CD4-positive, alpha-beta memory T cell (primary cell): ENCODE data around the gene COL11A1. TPM values are rescaled to one million over a fixed set of nuclear protein-coding genes. Genes with fewer than 3 reads are reported as not detected.
"Not testable (repeated sequence)": the region's sequence is repeated elsewhere in the genome, so short reads cannot be mapped to it uniquely, and the experiment has no call there.

Experiments
- CTCF ChIA-PET: fragments of 350-600 bp; sonication (Branson Sonifier 250); formaldehyde crosslinking; loops from one replicate; lab custom pipeline; 2021; ENCODE audit warnings: inconsistent platforms; ENCODE audit not compliant: partially characterized antibody; lab: Charles Lee
- POLR2A ChIA-PET: fragments of 350-600 bp; sonication (Branson Sonifier 250); formaldehyde crosslinking; loops from one replicate; lab custom pipeline; 2021; ENCODE audit not compliant: partially characterized antibody; lab: Charles Lee
- DNase-seq, 5 donors: peaks; one replicate each; pipeline versions ENCODE4 v3.0.0 to v3.0.0-alpha.2; 2020 to 2022; ENCODE audit warnings: mixed read lengths in 1 of 5
- H3K27ac ChIP-seq: one replicate; pipeline ENCODE4 v1.7.0; 2013; ENCODE audit warnings: low read depth, low read length
- H3K27me3 ChIP-seq: 2 replicates; pipeline ENCODE4 v1.7.0; 2013; ENCODE audit warnings: mild to moderate bottlenecking, low read length, moderate library complexity; ENCODE audit not compliant: insufficient read depth
- H3K36me3 ChIP-seq: 2 replicates; pipeline ENCODE4 v1.7.0; 2013; ENCODE audit warnings: mild to moderate bottlenecking, low read length, moderate library complexity; ENCODE audit not compliant: insufficient read depth
- H3K4me1 ChIP-seq: 2 replicates; pipeline ENCODE4 v1.7.0; 2013; ENCODE audit warnings: mild to moderate bottlenecking, low read length, moderate library complexity; ENCODE audit not compliant: insufficient read depth
- H3K4me3 ChIP-seq, 2 donors: one replicate each; pipeline ENCODE4 v1.7.0; 2013; ENCODE audit warnings: low read length in 2 of 2, mild to moderate bottlenecking in 1 of 2
- H3K9me3 ChIP-seq, 2 donors: one replicate each; pipeline ENCODE4 v1.7.0; 2013; ENCODE audit warnings: low read length in 2 of 2, control low read depth in 1 of 2; ENCODE audit not compliant: control insufficient read depth in 1 of 2
- H3K27ac Mint-ChIP-seq, 7 donors: one replicate each; pipeline ENCODE4 v1.8.0; 2020 to 2021; ENCODE audit warnings: mixed read lengths in 7 of 7, mild to moderate bottlenecking in 6 of 7, inconsistent platforms in 3 of 7, moderate library complexity in 3 of 7
- H3K27me3 Mint-ChIP-seq, 2 donors: one replicate each; pipeline ENCODE4 v1.8.0; 2020 to 2021; ENCODE audit warnings: mixed read lengths in 2 of 2
- H3K36me3 Mint-ChIP-seq, 2 donors: one replicate each; pipeline ENCODE4 v1.8.0; 2020 to 2021; ENCODE audit warnings: mixed read lengths in 2 of 2, inconsistent platforms in 1 of 2, mild to moderate bottlenecking in 1 of 2
- H3K4me1 Mint-ChIP-seq, 4 donors: one replicate each; pipeline ENCODE4 v1.8.0; 2020 to 2021; ENCODE audit warnings: mixed read lengths in 4 of 4, mild to moderate bottlenecking in 1 of 4
- H3K4me3 Mint-ChIP-seq, 8 donors: one replicate each; pipeline ENCODE4 v1.8.0; 2020 to 2021; ENCODE audit warnings: mixed read lengths in 8 of 8, mild to moderate bottlenecking in 7 of 8, moderate library complexity in 6 of 8, inconsistent platforms in 3 of 8
- H3K9me3 Mint-ChIP-seq, 8 donors: one replicate each; pipeline ENCODE4 v1.8.0; 2020 to 2021; ENCODE audit warnings: mixed read lengths in 8 of 8, mild to moderate bottlenecking in 5 of 8, inconsistent platforms in 3 of 8, moderate library complexity in 1 of 8
- intact Hi-C: fragments of 100-400 bp; cut with micrococcal nuclease; formaldehyde crosslinking; loops from one replicate; pipeline ENCODE4 v1.15.1; 2023
- polyA plus RNA-seq, 2 donors: library from polyadenylated mRNA; unstranded; fragments of 300-500 nt; fragmentation: Illumina TruSeq; gene quantifications; one replicate each; pipeline ENCODE4 v1.2.3, GENCODE V29; 2021
- total RNA-seq, 2 experiments: library from RNA; stranded (reverse); gene quantifications; one replicate each; pipeline ENCODE4 v1.2.3, GENCODE V29; 2021

The COL11A1 gene
- total and polyA plus RNA-seq, 4 experiments from 2014 or later: not detected

DNA sequence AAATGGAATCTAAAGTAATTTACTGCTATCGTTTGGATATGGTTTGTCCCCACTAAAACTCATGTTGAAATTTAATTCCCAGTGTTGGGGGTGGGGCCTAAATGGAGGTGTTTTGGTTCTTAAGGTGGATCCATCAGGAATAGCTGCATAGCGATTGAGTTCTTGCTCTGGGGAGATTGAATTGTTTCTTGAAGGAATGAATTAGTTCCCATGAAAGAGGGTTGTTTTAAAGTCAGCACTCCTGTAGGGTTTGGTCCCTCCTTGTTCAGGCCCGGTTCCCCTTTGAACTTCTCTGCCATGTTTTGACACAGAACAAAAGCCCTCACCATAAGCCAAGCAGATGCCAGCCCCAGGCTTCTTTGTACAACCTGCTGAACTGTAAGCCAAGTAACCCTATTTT lies 170.9 kb downstream of the COL11A1 start:
- Mint-ChIP-seq H3K27ac (no peak overlapping the region), H3K36me3 (no peaks in the 10 kb centered on the region)
- no peak overlapping the region for H3K27ac ChIP-seq

DNA sequence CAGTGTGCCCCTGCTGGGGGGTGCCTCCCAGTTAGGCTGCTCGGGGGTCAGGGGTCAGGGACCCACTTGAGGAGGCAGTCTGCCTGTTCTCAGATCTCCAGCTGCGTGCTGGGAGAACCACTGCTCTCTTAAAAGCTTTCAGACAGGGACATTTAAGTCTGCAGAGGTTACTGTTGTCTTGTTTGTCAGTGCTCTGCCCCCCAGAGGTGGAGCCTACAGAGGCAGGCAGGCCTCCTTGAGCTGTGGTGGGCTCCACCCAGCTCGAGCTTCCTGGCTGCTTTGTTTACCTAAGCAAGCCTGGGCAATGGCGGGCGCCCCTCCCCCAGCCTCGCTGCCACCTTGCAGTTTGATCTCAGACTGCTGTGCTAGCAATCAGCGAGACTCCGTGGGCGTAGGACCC lies 175.0 kb downstream of the COL11A1 start:
- H3K27me3 Mint-ChIP-seq, H3K4me1 Mint-ChIP-seq, H3K36me3 ChIP-seq, H3K4me3 Mint-ChIP-seq, H3K4me1 ChIP-seq, H3K4me3 ChIP-seq, H3K27ac ChIP-seq, DNase-seq, H3K27ac Mint-ChIP-seq, H3K9me3 ChIP-seq, H3K27me3 ChIP-seq, CTCF ChIA-PET, POLR2A ChIA-PET, intact Hi-C loops, H3K36me3 Mint-ChIP-seq, H3K9me3 Mint-ChIP-seq: not testable (repeated sequence)

More for the DNA sequence above, 170.9 kb downstream of the COL11A1 start:
- POLR2A ChIA-PET: no interaction called here
- Histone ChIP-seq H3K36me3 (no peaks in the 10 kb centered on the region), H3K27me3 (no peaks in the 10 kb centered on the region), H3K4me3 (no peak overlapping the region), H3K9me3 (no peaks in the 10 kb centered on the region), H3K4me1 (no peaks in the 10 kb centered on the region)
- CTCF ChIA-PET: no interaction called here
- no peak overlapping the region for H3K4me3 Mint-ChIP-seq
- H3K9me3 Mint-ChIP-seq: peaks cover 0 to 7% (median 2%) of the 10 kb centered on the region in 8 donors
- DNase-seq: no peak
- no peaks in the 10 kb centered on the region for H3K4me1 Mint-ChIP-seq
- H3K27me3 Mint-ChIP-seq: no peaks in the 10 kb centered on the region
- intact Hi-C loops: no loop called here

DNA sequence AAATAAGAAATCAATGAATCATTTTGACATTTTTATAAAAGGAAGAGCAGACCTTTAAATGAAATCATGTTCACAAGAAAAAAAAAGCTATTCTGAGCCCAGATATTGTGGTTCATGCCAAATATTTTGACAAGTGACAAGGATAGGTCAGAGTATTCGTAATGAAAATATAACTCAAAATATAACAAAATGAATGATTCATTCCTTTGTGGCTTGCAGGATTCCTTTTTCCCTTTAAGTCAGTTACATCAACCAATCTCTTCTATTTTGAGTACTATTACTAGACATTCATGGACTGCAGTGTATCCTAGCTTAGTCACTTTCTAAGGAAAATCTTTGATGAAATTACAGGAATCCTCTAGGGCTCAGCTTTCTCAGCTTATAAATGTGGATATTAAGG lies 188.7 kb downstream of the COL11A1 start:
- Histone ChIP-seq H3K4me1 (no peaks in the 10 kb centered on the region), H3K4me3 (no peak overlapping the region), H3K27ac (no peak overlapping the region), H3K36me3 (no peaks in the 10 kb centered on the region), H3K27me3 (no peaks in the 10 kb centered on the region), H3K9me3 (no peaks in the 10 kb centered on the region)
- intact Hi-C loops: no loop called here
- Mint-ChIP-seq H3K36me3 (no peaks in the 10 kb centered on the region), H3K4me1 (no peaks in the 10 kb centered on the region), H3K27ac (no peak overlapping the region), H3K9me3 (no peaks in the 10 kb centered on the region), H3K4me3 (no peak overlapping the region), H3K27me3 (no peaks in the 10 kb centered on the region)
- POLR2A ChIA-PET: no interaction called here
- no peak for DNase-seq
- CTCF ChIA-PET: no interaction called here

DNA sequence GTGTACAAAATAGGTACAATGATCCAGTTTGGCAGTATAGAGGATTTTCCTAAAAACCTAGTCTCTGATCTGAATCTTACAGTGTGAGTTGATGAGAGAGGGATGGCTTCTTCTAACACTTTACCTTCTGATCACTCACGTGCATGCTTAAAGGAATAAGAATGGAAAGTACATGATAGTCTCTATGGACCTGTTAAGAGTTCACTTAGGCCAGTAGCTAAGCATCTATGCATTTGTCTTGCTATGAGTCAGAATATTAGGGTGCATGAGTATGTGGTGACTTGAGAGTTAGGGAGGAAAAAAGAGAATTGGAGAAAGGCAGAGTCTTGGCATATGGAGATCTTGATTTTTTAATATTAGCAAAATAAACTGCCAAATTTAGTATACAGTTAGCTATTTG lies 206.3 kb downstream of the COL11A1 start:
- CTCF ChIA-PET: no interaction called here
- Histone ChIP-seq H3K36me3 (no peaks in the 10 kb centered on the region), H3K9me3 (no peaks in the 10 kb centered on the region), H3K27ac (no peak overlapping the region), H3K27me3 (no peaks in the 10 kb centered on the region), H3K4me3 (no peak overlapping the region), H3K4me1 (no peaks in the 10 kb centered on the region)
- Mint-ChIP-seq H3K9me3 (peaks cover 0 to 3% (median under 1%) of the 10 kb centered on the region in 8 donors), H3K4me1 (no peaks in the 10 kb centered on the region), H3K4me3 (no peak overlapping the region), H3K27ac (no peak overlapping the region), H3K27me3 (no peaks in the 10 kb centered on the region), H3K36me3 (no peaks in the 10 kb centered on the region)
- intact Hi-C loops: no loop called here
- POLR2A ChIA-PET: no interaction called here
- DNase-seq: no peak

DNA sequence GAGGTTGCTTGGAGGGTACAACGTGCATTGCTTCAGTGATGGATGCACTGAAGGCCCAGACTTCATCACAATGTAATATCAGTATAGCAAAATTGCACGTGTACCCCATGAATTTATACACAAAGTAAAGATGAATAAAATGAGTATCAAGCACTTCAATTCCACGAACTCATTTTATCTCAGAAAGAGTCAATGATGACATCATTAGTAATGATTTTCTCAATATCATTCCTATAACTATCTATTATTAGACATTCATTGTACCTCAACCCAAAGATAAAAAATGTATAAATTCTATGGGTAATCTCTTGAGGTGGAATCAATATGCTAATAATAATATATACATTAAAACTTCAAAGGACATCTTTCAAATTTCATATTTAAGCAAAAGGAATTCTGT lies 208.4 kb downstream of the COL11A1 start:
- Mint-ChIP-seq H3K36me3 (no peaks in the 10 kb centered on the region), H3K27ac (no peak overlapping the region), H3K27me3 (no peaks in the 10 kb centered on the region), H3K9me3 (peaks cover 0 to 3% (median 2%) of the 10 kb centered on the region in 8 donors), H3K4me1 (no peaks in the 10 kb centered on the region), H3K4me3 (no peak overlapping the region)
- no peaks in the 10 kb centered on the region for H3K27me3 ChIP-seq
- no peaks in the 10 kb centered on the region for H3K4me1 ChIP-seq
- ChIA-PET CTCF (no interaction called here), POLR2A (no interaction called here)
- DNase-seq: no peak
- H3K36me3 ChIP-seq: no peaks in the 10 kb centered on the region
- no peak overlapping the region for H3K4me3 ChIP-seq
- no peaks in the 10 kb centered on the region for H3K9me3 ChIP-seq
- no peak overlapping the region for H3K27ac ChIP-seq
- intact Hi-C loops: no loop called here

DNA sequence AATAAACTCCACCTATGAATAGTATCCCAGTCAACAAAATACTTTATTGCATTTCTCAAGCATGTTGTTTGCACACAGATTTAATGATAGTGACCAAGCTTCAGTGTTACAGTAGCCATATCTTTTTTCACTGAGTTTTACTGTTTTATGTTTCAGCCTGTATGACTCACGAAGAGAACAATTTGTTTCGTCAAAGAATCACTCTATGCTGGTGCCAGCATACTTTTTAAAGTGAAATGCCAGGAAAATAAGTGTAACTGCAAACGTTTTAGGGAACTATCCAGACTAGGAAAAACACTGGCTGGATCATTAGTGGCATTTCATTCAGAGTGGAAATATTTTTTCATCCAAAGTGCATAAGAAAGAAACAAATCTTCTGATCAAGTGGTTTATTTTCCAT lies 210.8 kb downstream of the COL11A1 start:
- H3K27ac Mint-ChIP-seq: no peak overlapping the region
- POLR2A ChIA-PET: no interaction called here
- no peaks in the 10 kb centered on the region for H3K9me3 ChIP-seq
- H3K27me3 Mint-ChIP-seq: no peaks in the 10 kb centered on the region
- H3K9me3 Mint-ChIP-seq: peaks cover 0 to 3% (median under 1%) of the 10 kb centered on the region in 8 donors
- H3K4me1 Mint-ChIP-seq: no peaks in the 10 kb centered on the region
- H3K4me3 Mint-ChIP-seq: no peak overlapping the region
- DNase-seq: no peak
- intact Hi-C loops: no loop called here
- no peaks in the 10 kb centered on the region for H3K36me3 ChIP-seq
- H3K27me3 ChIP-seq: no peaks in the 10 kb centered on the region
- H3K36me3 Mint-ChIP-seq: no peaks in the 10 kb centered on the region
- H3K4me3 ChIP-seq: no peak overlapping the region
- CTCF ChIA-PET: no interaction called here
- no peak overlapping the region for H3K27ac ChIP-seq
- no peaks in the 10 kb centered on the region for H3K4me1 ChIP-seq

DNA sequence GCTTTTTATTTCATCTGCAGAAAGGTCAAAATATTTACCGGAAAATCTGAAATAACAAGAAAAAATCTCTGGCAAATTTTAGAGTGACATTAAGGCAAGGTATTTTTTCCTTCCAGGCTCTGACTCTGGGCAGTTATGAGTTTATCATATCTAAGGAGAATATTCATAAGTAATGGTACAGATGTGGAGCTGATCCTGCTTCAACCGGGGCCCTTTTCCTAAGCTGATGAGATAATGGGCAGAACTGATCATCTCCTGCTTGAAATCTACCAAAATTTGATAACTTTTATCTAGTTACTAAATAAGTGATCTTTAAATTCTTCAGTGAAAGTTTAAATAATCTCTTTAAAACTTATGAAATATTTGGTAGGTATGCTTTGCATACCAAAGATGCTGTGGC lies 211.6 kb downstream of the COL11A1 start:
- no peaks in the 10 kb centered on the region for H3K4me1 Mint-ChIP-seq
- POLR2A ChIA-PET: no interaction called here
- H3K9me3 ChIP-seq: no peaks in the 10 kb centered on the region
- H3K27me3 Mint-ChIP-seq: no peaks in the 10 kb centered on the region
- DNase-seq: no peak
- H3K27ac ChIP-seq: no peak overlapping the region
- no peak overlapping the region for H3K4me3 ChIP-seq
- CTCF ChIA-PET: no interaction called here
- H3K27ac Mint-ChIP-seq: no peak overlapping the region
- H3K4me3 Mint-ChIP-seq: no peak overlapping the region
- no peaks in the 10 kb centered on the region for H3K36me3 ChIP-seq
- intact Hi-C loops: no loop called here
- no peaks in the 10 kb centered on the region for H3K27me3 ChIP-seq
- H3K4me1 ChIP-seq: no peaks in the 10 kb centered on the region
- H3K36me3 Mint-ChIP-seq: no peaks in the 10 kb centered on the region
- peaks cover 0 to 3% (median 0%) of the 10 kb centered on the region in 8 donors for H3K9me3 Mint-ChIP-seq

DNA sequence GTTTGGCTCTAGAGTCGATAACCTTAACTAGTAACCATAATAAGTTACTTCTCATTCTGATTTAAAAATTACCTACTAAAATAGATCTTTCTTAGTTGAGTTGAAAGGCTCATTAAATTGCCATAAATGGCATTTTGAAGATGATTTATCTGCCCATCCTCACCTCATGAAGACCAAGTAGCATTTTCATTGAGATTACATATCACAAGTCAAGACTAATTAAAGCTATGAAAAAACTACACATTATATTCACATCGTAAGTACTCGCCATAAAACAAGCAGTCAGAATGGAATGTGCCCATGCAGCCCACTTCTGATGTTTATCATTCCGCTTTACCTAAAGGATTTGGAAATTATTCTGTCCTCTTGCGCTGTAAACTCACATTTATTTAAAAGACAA lies 212.0 kb downstream of the COL11A1 start:
- Histone ChIP-seq H3K27me3 (no peaks in the 10 kb centered on the region), H3K36me3 (no peaks in the 10 kb centered on the region), H3K4me3 (no peak overlapping the region), H3K4me1 (no peaks in the 10 kb centered on the region), H3K27ac (no peak overlapping the region), H3K9me3 (no peaks in the 10 kb centered on the region)
- Mint-ChIP-seq H3K36me3 (no peaks in the 10 kb centered on the region), H3K9me3 (peaks cover 0 to 2% (median 0%) of the 10 kb centered on the region in 8 donors), H3K27ac (no peak overlapping the region), H3K4me3 (no peak overlapping the region), H3K27me3 (no peaks in the 10 kb centered on the region), H3K4me1 (no peaks in the 10 kb centered on the region)
- DNase-seq: no peak
- ChIA-PET POLR2A (no interaction called here), CTCF (no interaction called here)
- intact Hi-C loops: no loop called here
